Keratinocyte (primary cell): Measurements from ENCODE around the gene STK35. TPM values are rescaled to one million over a fixed set of nuclear protein-coding genes. Genes with fewer than 3 reads are reported as not detected.

Experiments
- DNase-seq: peaks from one replicate; pipeline ENCODE4 v3.0.0-alpha.2; 2011; ENCODE audit warnings: low read depth, missing footprints, low spot score
- FAIRE-seq: peaks from 2 replicates; lab custom pipeline; 2011; peaks lifted over from hg19 to GRCh38; lab: Jason Lieb, UNC
- H2AFZ ChIP-seq: 2 replicates; pipeline ENCODE4 v1.6.0; 2012; ENCODE audit warnings: low read length, control low read depth, inconsistent platforms; ENCODE audit not compliant: control insufficient read depth
- H3K27ac ChIP-seq: 2 replicates; pipeline ENCODE4 v1.5.1; 2011; ENCODE audit warnings: low read length; ENCODE audit not compliant: control insufficient read depth, insufficient read depth
- H3K27me3 ChIP-seq: 3 replicates; pipeline ENCODE4 v1.6.0; 2011; ENCODE audit warnings: low read length; ENCODE audit not compliant: control insufficient read depth, insufficient read depth; ENCODE audit errors: extremely low read depth
- H3K36me3 ChIP-seq, 2 experiments: 2 replicates in 1 of 2; 3 replicates in 1 of 2; pipeline ENCODE4 v1.5.1; 2011; ENCODE audit warnings: low read length in 2 of 2, mild to moderate bottlenecking in 1 of 2; ENCODE audit not compliant: control insufficient read depth in 2 of 2, insufficient read depth in 2 of 2; ENCODE audit errors: extremely low read depth in 1 of 2
- H3K4me1 ChIP-seq: 3 replicates; pipeline ENCODE4 v1.5.1; 2011; ENCODE audit warnings: low read length; ENCODE audit not compliant: control insufficient read depth, insufficient read depth; ENCODE audit errors: extremely low read depth
- H3K4me2 ChIP-seq: 3 replicates; pipeline ENCODE4 v1.6.0; 2011; ENCODE audit warnings: low read depth, low read length; ENCODE audit not compliant: control insufficient read depth, insufficient read depth; ENCODE audit errors: extremely low read depth
- H3K4me3 ChIP-seq, 3 experiments: fragments of 200-600 bp in 1 of 3; sonication (generic) in 1 of 3; 2 replicates in 2 of 3; 3 replicates in 1 of 3; pipeline ENCODE4 v1.5.1; 2011 to 2016; ENCODE audit warnings: low read length in 3 of 3, mild to moderate bottlenecking in 3 of 3, control low read depth in 2 of 3, inconsistent platforms in 1 of 3, low read depth in 1 of 3, mixed read lengths in 1 of 3, mixed run types in 1 of 3, moderate library complexity in 1 of 3; ENCODE audit not compliant: control insufficient read depth in 2 of 3, insufficient read depth in 2 of 3; ENCODE audit errors: extremely low read depth in 1 of 3
- H3K79me2 ChIP-seq: 2 replicates; pipeline ENCODE4 v1.6.0; 2012; ENCODE audit warnings: low read length; ENCODE audit not compliant: control insufficient read depth, insufficient read depth
- H3K9ac ChIP-seq: 3 replicates; pipeline ENCODE4 v1.6.0; 2011; ENCODE audit warnings: low read length; ENCODE audit not compliant: control insufficient read depth, insufficient read depth; ENCODE audit errors: extremely low read depth
- H3K9me1 ChIP-seq: 3 replicates; pipeline ENCODE4 v1.6.0; 2011; ENCODE audit warnings: low read length; ENCODE audit not compliant: control insufficient read depth, insufficient read depth; ENCODE audit errors: extremely low read depth
- H3K9me3 ChIP-seq: 2 replicates; pipeline ENCODE4 v1.5.1; 2012; ENCODE audit warnings: low read depth, low read length; ENCODE audit not compliant: control insufficient read depth
- H4K20me1 ChIP-seq: 3 replicates; pipeline ENCODE4 v1.6.0; 2011; ENCODE audit warnings: low read length; ENCODE audit not compliant: control insufficient read depth, insufficient read depth; ENCODE audit errors: extremely low read depth
- EZH2 ChIP-seq: IDR thresholded peaks from one replicate; pipeline ENCODE4 v1.6.1; 2012; ENCODE audit warnings: inconsistent platforms, mild to moderate bottlenecking, low read length, moderate library complexity
- dilution Hi-C: fragments of 300-500 bp; cut with MboI; formaldehyde crosslinking; loops from one replicate; pipeline ENCODE4 v1.7.0; 2020; ENCODE audit warnings: low sequenced_read_pairs; ENCODE audit not compliant: extremely low pct_ligation_motif_present
- polyA plus RNA-seq, 5 experiments: library from polyadenylated mRNA; depleted of rRNA in 3 of 5; stranded (reverse) in 3 of 5; stranded (forward) in 1 of 5; unstranded in 1 of 5; fragments of >200 nt; gene quantifications; 1 replicate in 1 of 5; 2 replicates in 3 of 5; 3 replicates in 1 of 5; pipeline versions ENCODE4 v1.2.1 to v1.2.3, GENCODE V29; 2011 to 2012; ENCODE audit warnings: missing spikeins in 2 of 5, low read depth in 1 of 5, low replicate concordance in 1 of 5
- TF ChIP-seq, protein P1 (sequence below), 3 experiments: IDR thresholded peaks in 1 of 3; conservative IDR thresholded peaks in 1 of 3; optimal IDR thresholded peaks in 1 of 3; 2 replicates in 2 of 3; 3 replicates in 1 of 3; pipeline versions ENCODE3 to v1.5.1; 2011; ENCODE audit warnings: low read length in 3 of 3, mild to moderate bottlenecking in 3 of 3, moderate library complexity in 2 of 3, control low read depth in 1 of 3, inconsistent platforms in 1 of 3; ENCODE audit not compliant: insufficient read depth in 2 of 3; ENCODE audit errors: extremely low read depth in 1 of 3

Gene STK35
- polyA plus RNA-seq, 1 donor (not counting 4 experiments of a cell fraction or from before 2014, with no cell fraction given): 6.5 TPM

- no peak overlapping the region for H3K4me2 ChIP-seq
- H3K4me1 ChIP-seq: peaks cover 2% of the 10 kb centered on the region
- H3K79me2 ChIP-seq: peaks cover 69% of the 10 kb centered on the region
- DNase-seq (no peak), FAIRE-seq (no peak)
- H3K27me3 ChIP-seq: no peaks in the 10 kb centered on the region
- peaks cover 5 to 9% of the 10 kb centered on the region in 2 experiments for H3K36me3 ChIP-seq
- TF ChIP-seq, protein P1, sequence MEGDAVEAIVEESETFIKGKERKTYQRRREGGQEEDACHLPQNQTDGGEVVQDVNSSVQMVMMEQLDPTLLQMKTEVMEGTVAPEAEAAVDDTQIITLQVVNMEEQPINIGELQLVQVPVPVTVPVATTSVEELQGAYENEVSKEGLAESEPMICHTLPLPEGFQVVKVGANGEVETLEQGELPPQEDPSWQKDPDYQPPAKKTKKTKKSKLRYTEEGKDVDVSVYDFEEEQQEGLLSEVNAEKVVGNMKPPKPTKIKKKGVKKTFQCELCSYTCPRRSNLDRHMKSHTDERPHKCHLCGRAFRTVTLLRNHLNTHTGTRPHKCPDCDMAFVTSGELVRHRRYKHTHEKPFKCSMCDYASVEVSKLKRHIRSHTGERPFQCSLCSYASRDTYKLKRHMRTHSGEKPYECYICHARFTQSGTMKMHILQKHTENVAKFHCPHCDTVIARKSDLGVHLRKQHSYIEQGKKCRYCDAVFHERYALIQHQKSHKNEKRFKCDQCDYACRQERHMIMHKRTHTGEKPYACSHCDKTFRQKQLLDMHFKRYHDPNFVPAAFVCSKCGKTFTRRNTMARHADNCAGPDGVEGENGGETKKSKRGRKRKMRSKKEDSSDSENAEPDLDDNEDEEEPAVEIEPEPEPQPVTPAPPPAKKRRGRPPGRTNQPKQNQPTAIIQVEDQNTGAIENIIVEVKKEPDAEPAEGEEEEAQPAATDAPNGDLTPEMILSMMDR (optimal IDR thresholded peaks at IDR 0.05 in 1 of 3, IDR thresholded peaks at IDR 0.05 in 1 of 3, conservative IDR thresholded peaks at IDR 0.05 in 1 of 3; ENCODE audit: extremely low read depth in 1 of 3, insufficient read depth in 2 of 3, low read length in 3 of 3): no peak
- TF ChIP-seq EZH2: no peak
- no peak overlapping the region for H3K4me3 ChIP-seq
- no peak overlapping the region for H3K27ac ChIP-seq
- no peaks in the 10 kb centered on the region for H3K9me3 ChIP-seq
- H3K9ac ChIP-seq: no peak overlapping the region
- dilution Hi-C loops: no loop called here
- H3K9me1 ChIP-seq: no peaks in the 10 kb centered on the region
- peaks cover 14% of the 10 kb centered on the region for H4K20me1 ChIP-seq
- no peak overlapping the region for H2AFZ ChIP-seq
These were observed 36.8 kb downstream of the STK35 start for GRCh38 chr20:2138396-2138795.

GRCh38 chr20:2139250-2139649 lies 37.6 kb downstream of the STK35 start:
- TF ChIP-seq, protein P1 (optimal IDR thresholded peaks at IDR 0.05 in 1 of 3, IDR thresholded peaks at IDR 0.05 in 1 of 3, conservative IDR thresholded peaks at IDR 0.05 in 1 of 3; ENCODE audit: extremely low read depth in 1 of 3, insufficient read depth in 2 of 3, low read length in 3 of 3): no peak
- no peak for TF ChIP-seq EZH2
- dilution Hi-C loops: no loop called here
- H3K27me3 ChIP-seq: no peaks in the 10 kb centered on the region
- FAIRE-seq: no peak
- no peaks in the 10 kb centered on the region for H3K9me3 ChIP-seq
- peaks cover 63% of the 10 kb centered on the region for H3K79me2 ChIP-seq
- no peak overlapping the region for H3K9ac ChIP-seq
- H3K9me1 ChIP-seq: no peaks in the 10 kb centered on the region
- H3K4me1 ChIP-seq: no peaks in the 10 kb centered on the region
- H4K20me1 ChIP-seq: peaks cover 12% of the 10 kb centered on the region
- H3K4me3 ChIP-seq: no peak overlapping the region
- peaks cover 5 to 9% of the 10 kb centered on the region in 2 experiments for H3K36me3 ChIP-seq
- H2AFZ ChIP-seq: no peak overlapping the region
- no peak for DNase-seq
- H3K4me2 ChIP-seq: no peak overlapping the region
- no peak overlapping the region for H3K27ac ChIP-seq
